ENCODE data around the gene CERS4. TPM values are rescaled to one million over a fixed set of nuclear protein-coding genes. Genes with fewer than 3 reads are reported as not detected.

The CERS4 gene
- total RNA-seq, 1 donor from 2014 or later: 30.6 TPM

GRCh38 chr19:8302734-8303133 is 93.6 kb downstream of the CERS4 start:
- peaks cover 21% of the 10 kb centered on the region for H3K36me3 Mint-ChIP-seq (ENCODE audit: low read depth)
- peaks cover 20% of the 10 kb centered on the region for H3K4me1 Mint-ChIP-seq
- H3K4me3 Mint-ChIP-seq: no peak overlapping the region
- intact Hi-C loops (cut with micrococcal nuclease): no loop called here
- peak; percentile 50 for DNase-seq
- H3K27me3 Mint-ChIP-seq: no peaks in the 10 kb centered on the region
- H3K27ac Mint-ChIP-seq: no peak overlapping the region
- H3K9me3 Mint-ChIP-seq: no peaks in the 10 kb centered on the region

- Mint-ChIP-seq H3K27me3 (no peaks in the 10 kb centered on the region), H3K4me3 (no peak overlapping the region), H3K27ac (no peak overlapping the region), H3K9me3 (no peaks in the 10 kb centered on the region), H3K36me3 (ENCODE audit: low read depth) (peaks cover 29% of the 10 kb centered on the region), H3K4me1 (peaks cover 31% of the 10 kb centered on the region)
- DNase-seq: peak; percentile 72
- intact Hi-C loops (cut with micrococcal nuclease): no loop called here
These were observed 95.9 kb downstream of the CERS4 start for GRCh38 chr19:8304841-8305621.

DNA sequence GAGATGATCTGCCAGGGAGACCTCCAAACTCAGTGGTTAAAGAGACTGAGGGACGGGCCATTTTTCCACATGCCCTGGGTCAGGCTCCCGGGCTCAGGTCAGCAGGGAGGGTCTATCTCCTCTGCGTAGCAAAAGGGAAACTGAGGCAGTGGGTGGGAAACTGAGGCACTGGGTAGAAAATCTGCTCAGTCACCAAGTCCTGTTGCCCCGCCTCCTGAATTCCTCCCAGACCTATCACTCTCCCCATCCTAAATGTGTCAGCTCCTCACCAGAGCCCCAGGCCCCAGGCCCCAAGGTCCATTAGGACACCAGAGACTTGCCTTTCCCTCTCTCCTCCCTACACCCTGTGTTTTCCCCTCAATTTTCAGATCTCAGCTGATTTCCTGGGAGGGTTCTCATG is 96.6 kb downstream of the CERS4 start:
- H3K9me3 Mint-ChIP-seq: no peaks in the 10 kb centered on the region
- peaks cover 31% of the 10 kb centered on the region for H3K4me1 Mint-ChIP-seq
- H3K36me3 Mint-ChIP-seq (ENCODE audit: low read depth): peaks cover 29% of the 10 kb centered on the region
- no peaks in the 10 kb centered on the region for H3K27me3 Mint-ChIP-seq
- peak; percentile 55 for DNase-seq
- intact Hi-C loops (cut with micrococcal nuclease): no loop called here
- H3K4me3 Mint-ChIP-seq: no peak overlapping the region
- peak overlapping the region; percentile 16 for H3K27ac Mint-ChIP-seq

- H3K36me3 Mint-ChIP-seq (ENCODE audit: low read depth): peaks cover 34% of the 10 kb centered on the region
- H3K27ac Mint-ChIP-seq: peak overlapping the region; percentile 16
- peak; percentile 55 for DNase-seq
- no peaks in the 10 kb centered on the region for H3K9me3 Mint-ChIP-seq
- peaks cover 31% of the 10 kb centered on the region for H3K4me1 Mint-ChIP-seq
- intact Hi-C loops (cut with micrococcal nuclease): no loop called here
- no peaks in the 10 kb centered on the region for H3K27me3 Mint-ChIP-seq
- peak overlapping the region; percentile 98 for H3K4me3 Mint-ChIP-seq
These were observed 97.3 kb downstream of the CERS4 start for GRCh38 chr19:8306235-8307054.

DNA sequence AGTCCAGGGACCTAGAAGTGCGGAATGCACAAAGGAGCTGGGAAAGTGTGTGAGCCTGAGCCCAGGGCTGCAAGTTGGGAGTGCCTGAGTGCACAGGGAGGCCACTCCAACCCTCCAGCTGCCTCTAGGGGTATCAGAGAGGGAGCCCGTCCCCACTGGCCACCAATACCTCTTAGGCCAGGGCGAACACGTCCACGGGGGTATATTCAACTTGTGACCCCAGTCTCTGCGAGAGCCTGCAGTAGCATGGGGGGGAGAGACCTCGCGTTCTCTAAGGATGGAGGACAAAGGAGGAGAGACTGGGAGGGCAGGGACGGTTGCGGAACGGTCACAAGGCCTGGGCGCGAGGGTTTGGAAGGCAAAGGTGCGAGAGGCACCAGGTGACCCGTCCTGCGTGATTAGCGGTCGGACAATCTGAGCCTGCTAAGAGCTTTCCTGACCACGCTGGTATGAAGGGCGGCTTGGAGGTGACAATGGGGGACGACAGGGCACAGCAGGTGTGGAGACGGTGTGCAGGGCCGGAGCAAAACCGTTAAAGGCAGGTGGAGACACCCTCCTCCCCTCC is 98.3 kb downstream of the CERS4 start:
- peak overlapping the region; percentile 98 for H3K4me3 Mint-ChIP-seq
- no peaks in the 10 kb centered on the region for H3K27me3 Mint-ChIP-seq
- no peaks in the 10 kb centered on the region for H3K9me3 Mint-ChIP-seq
- intact Hi-C loops (cut with micrococcal nuclease): no loop called here
- H3K36me3 Mint-ChIP-seq (ENCODE audit: low read depth): peaks cover 31% of the 10 kb centered on the region
- peak overlapping the region; percentile 93 for H3K27ac Mint-ChIP-seq
- no peak for DNase-seq
- peaks cover 31% of the 10 kb centered on the region for H3K4me1 Mint-ChIP-seq

DNA sequence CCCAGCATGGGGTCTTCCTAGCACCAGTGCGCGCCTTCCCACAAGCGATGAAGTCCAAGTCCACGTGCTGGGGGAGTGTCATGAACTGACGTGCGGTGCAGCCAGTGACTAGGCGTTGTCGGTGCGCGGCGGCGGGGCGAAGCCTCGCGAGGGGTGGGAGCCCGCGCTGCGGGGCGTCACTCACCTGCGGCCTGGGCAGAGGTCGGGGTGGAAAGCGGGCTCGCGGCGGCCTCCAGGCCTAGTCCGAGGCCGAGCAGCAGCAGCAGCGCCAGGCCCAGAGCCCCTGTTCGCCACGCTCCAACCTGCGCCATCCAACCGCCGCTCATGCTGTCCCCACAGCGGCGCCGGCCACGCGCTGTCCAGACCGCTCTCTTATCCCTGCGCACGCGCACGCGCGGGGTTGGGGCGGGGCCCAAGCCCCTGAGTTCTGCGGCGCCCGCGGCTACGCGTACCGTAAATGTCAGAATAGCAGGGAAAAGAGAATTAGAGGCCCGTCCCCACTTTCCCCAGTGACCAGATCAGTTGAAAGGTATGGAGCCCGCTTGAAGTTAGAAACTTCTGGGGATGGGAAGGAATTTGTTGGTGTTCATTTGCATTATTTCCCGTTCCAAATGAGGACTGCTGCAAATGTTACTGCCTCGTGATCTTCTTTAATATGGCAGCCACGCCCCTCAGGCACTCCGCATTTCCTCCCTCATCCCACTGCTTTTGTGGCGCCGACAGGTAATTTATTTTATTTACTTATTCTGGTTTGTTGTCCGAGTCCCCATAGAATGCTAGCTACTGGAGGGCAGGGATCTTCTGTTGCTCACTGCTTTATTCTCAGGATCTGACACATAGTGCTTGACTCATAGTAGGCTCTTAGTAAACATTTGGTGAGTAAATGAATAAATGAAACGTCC is 99.0 kb downstream of the CERS4 start, which contains the start of gene CD320:
CD320 (minus strand) TSS at position 394 of the 902 bp plus-strand sequence; CDS start at position 326, 68 bp downstream.
- H3K27me3 Mint-ChIP-seq: no peaks in the 10 kb centered on the region
- no peaks in the 10 kb centered on the region for H3K9me3 Mint-ChIP-seq
- peaks cover 31% of the 10 kb centered on the region for H3K36me3 Mint-ChIP-seq (ENCODE audit: low read depth)
- peaks cover 31% of the 10 kb centered on the region for H3K4me1 Mint-ChIP-seq
- H3K27ac Mint-ChIP-seq: peak within 1 kb of the TSS; percentile 93
- H3K4me3 Mint-ChIP-seq: peak within 1 kb of the TSS; percentile 98
- DNase-seq: peak; percentile 97
- intact Hi-C loops (cut with micrococcal nuclease): loop anchor here (1.0 kb wide), 2 partner anchors 13 to 82 kb away; partner anchors contain the start of genes NDUFA7, RAB11B and RPS28

DNA sequence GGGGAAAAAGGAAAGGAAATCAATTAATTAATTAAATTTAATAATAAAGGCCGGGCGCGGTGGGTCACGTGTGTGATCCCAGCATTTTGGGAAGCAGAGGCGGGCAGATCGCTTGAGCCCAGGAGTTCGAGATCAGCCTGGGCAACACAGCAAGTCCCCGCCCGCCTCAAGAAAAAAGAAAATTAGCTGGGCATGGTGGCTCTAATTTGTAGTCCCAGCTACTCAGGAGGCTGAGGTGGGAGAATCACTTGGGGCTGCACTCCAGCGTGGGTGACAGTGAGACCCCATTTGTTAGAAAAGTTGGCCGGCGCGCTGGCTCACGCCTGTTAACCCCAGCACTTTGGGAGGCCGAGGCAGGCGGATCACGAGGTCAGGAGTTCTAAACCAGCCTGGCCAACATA is 99.7 kb downstream of the CERS4 start:
- Mint-ChIP-seq H3K4me3 (peak overlapping the region; percentile 98), H3K36me3 (ENCODE audit: low read depth) (peaks cover 31% of the 10 kb centered on the region), H3K4me1 (peaks cover 31% of the 10 kb centered on the region), H3K27ac (no peak overlapping the region), H3K9me3 (no peaks in the 10 kb centered on the region), H3K27me3 (no peaks in the 10 kb centered on the region)
- intact Hi-C loops (cut with micrococcal nuclease): loop anchor here (1.0 kb wide), 2 partner anchors 12 to 81 kb away; partner anchors contain the start of genes NDUFA7, RAB11B and RPS28
- DNase-seq: no peak

GRCh38 chr19:8310342-8311055 is 101.3 kb downstream of the CERS4 start:
- no peaks in the 10 kb centered on the region for H3K27me3 Mint-ChIP-seq
- no peak overlapping the region for H3K27ac Mint-ChIP-seq
- no peak overlapping the region for H3K4me3 Mint-ChIP-seq
- H3K9me3 Mint-ChIP-seq: no peaks in the 10 kb centered on the region
- peaks cover 33% of the 10 kb centered on the region for H3K36me3 Mint-ChIP-seq (ENCODE audit: low read depth)
- peaks cover 27% of the 10 kb centered on the region for H3K4me1 Mint-ChIP-seq
- DNase-seq: peak; percentile 54
- intact Hi-C loops (cut with micrococcal nuclease): no loop called here

DNA sequence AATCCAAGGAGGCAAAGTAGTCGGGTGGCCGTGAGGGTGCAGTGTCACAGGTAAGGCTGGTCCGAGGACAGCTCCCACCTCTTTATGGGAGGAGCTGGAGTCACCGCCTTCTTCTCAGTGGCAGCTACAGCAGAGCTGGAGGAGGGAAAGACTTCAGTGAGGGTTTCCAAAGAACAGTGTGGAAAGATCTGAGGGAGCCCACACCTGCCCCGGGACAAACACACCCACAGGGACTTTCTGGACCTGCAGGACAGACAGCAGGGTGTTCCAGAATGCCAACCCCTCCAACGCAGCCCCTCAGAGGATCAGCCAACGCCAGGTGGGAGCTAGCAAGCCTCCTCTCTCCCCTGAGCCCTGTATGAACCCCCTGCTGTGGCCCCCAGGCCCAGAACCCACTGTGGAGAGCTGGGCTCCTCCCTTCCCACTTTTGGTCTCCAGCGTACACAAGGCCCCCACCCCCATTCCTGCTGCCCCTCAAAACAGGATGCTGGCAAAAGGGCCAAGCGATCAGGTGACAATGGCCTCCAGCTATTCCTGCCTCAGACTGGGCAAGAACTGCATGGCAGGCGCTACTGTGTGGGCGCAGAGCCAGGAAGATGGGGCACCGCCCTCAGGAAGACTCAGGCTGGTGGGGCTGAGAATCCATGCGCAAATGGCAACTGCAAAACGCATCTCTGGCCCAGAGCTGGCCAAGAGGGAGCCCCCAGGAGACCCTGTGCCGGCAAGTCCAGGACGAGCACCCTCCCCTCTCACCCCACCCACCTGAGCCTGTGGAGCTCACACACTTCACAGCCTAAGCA is 102.5 kb downstream of the CERS4 start:
- peak; percentile 52 for DNase-seq
- intact Hi-C loops (cut with micrococcal nuclease): no loop called here
- Mint-ChIP-seq H3K4me1 (peaks cover 21% of the 10 kb centered on the region), H3K27me3 (no peaks in the 10 kb centered on the region), H3K9me3 (no peaks in the 10 kb centered on the region), H3K36me3 (ENCODE audit: low read depth) (peaks cover 36% of the 10 kb centered on the region), H3K27ac (no peak overlapping the region), H3K4me3 (no peak overlapping the region)
